GM19023 (cell line): ENCODE results near the gene TRH.
"Not testable (repeated sequence)": the region's sequence is repeated elsewhere in the genome, so short reads cannot be mapped to it uniquely, and the experiment has no call there.

Experiments
- ATAC-seq: cut with Tn5 transposase; IDR thresholded peaks from one replicate; pipeline ENCODE4 v1.9.1; 2021; ENCODE audit warnings: mild to moderate bottlenecking, moderate library complexity; ENCODE audit not compliant: unreplicated experiment

The TRH gene

GRCh38 chr3:129962600-129962999 lies 11.9 kb upstream of the TRH start:
- ATAC-seq: no peak

GRCh38 chr3:129965937-129966336 lies 8.6 kb upstream of the TRH start:
- ATAC-seq: no peak

GRCh38 chr3:129966876-129967275 lies 7.6 kb upstream of the TRH start:
- no peak for ATAC-seq

GRCh38 chr3:129967761-129968160 lies 6.8 kb upstream of the TRH start:
- ATAC-seq: no peak

- no peak for ATAC-seq
Measured at GRCh38 chr3:129971351-129972052, 3.0 kb upstream of the TRH start.

GRCh38 chr3:129972301-129972700 lies 2.2 kb upstream of the TRH start:
- ATAC-seq: no peak

GRCh38 chr3:129973853-129974563 lies 512 bp upstream of the TRH start:
- ATAC-seq: no peak

- ATAC-seq: no peak
Measured at GRCh38 chr3:129974833-129975704, 549 bp downstream of the TRH start.

GRCh38 chr3:129975705-129976048 lies 1.2 kb downstream of the TRH start:
- ATAC-seq: no peak

GRCh38 chr3:129976286-129976685 lies 1.8 kb downstream of the TRH start:
- ATAC-seq: no peak

GRCh38 chr3:129978123-129978522 lies 3.6 kb downstream of the TRH start:
- ATAC-seq: no peak

- no peak for ATAC-seq
Measured at GRCh38 chr3:129979905-129980304, 5.4 kb downstream of the TRH start.

GRCh38 chr3:129983561-129983960 lies 9.0 kb downstream of the TRH start:
- ATAC-seq: no peak

- ATAC-seq: no peak
Measured at GRCh38 chr3:129984125-129984524, 9.6 kb downstream of the TRH start.

GRCh38 chr3:129985113-129985512 lies 10.6 kb downstream of the TRH start:
- ATAC-seq: no peak

GRCh38 chr3:129988429-129988828 lies 13.9 kb downstream of the TRH start:
- no peak for ATAC-seq

GRCh38 chr3:129989414-129989813 lies 14.9 kb downstream of the TRH start:
- ATAC-seq: no peak

GRCh38 chr3:129992781-129993180 lies 18.3 kb downstream of the TRH start:
- no peak for ATAC-seq

GRCh38 chr3:129994883-129995559 lies 20.5 kb downstream of the TRH start:
- ATAC-seq: no peak

- ATAC-seq: no peak
Measured at GRCh38 chr3:129996073-129996472, 21.6 kb downstream of the TRH start.

- not testable (repeated sequence) for ATAC-seq
Measured at GRCh38 chr3:129999176-129999575, 24.7 kb downstream of the TRH start.
